ENCODE results near the gene GCLM.
"Not testable (repeated sequence)": the region's sequence is repeated elsewhere in the genome, so short reads cannot be mapped to it uniquely, and the experiment has no call there.

GCLM gene

DNA sequence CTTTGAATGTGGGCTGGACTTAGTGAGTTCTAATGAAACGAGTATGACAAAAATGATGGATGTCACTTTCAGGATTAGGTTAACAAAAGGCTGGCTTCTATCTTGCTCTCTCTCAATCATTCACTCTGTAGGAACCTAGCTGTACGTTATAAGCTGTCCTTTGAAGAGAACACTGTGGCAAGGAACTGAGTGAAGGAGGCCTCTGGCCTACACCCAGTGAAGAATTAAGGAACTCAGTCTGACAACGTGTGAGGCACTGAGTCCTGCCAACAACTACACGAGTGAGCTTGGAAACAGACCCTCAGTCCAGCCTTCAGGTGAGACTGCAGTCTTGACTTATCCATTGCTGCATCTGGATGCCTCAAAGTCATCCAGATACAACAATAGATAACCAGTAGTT is 27.0 kb downstream of the GCLM start:
- DNase-seq = no peak

DNA sequence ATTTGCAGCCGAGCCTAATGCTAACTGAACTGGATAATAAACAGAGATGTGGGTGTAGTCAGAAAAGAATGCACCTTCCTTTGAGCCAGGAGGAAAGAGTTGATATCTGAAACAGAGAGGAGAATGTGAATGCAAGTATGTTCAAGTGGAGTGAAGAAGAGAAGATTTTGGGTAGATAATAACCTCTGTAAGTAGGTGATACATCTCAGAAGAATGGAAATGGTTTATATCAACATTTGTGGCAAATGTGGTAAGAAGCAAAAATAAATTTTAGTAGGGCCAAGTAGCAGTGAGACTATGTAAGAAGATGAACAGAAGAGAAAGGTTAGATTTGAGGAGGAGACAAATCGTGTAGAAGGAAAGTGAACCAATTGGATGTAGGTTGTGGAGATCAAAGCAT is 28.5 kb downstream of the GCLM start:
- DNase-seq = no peak

DNA sequence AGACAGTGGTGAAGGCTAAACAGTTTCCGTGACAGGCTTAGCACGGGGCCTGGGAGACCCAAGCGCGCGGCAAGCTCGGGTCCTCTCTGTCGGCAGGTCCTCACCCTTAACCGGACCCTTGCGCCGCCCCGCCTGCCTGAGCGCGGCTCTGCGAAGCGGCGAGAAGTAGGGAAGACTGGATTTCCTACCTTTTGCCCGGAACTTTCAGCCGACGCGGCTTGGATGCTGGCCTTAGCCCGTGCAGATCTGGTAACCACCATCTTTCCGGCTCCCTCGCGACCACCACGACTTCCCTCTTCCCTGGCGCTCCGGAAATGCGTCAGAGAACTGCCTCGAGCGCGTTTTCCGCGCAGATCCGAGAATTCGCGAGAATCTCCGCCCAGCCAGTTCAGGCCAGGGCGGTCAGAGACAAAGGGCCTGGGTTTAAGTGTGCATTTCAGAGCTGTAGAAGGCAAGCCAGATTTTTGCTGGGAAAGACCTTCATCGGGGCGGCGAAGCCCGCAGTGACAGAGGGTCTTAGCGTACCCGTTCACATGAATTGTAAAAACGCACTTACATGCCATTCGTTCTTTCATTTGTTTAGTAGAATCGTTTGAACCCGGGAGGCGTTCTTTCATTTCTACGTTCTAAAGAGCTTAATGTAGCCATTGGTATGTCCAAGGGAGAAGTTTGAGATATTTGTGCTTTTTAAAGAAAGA is 30.2 kb downstream of the GCLM start, which contains the start of gene DNTTIP2:
Gene DNTTIP2, minus strand, starts transcription at position 318 of the 698 bp plus-strand sequence. Its CDS starts 58 bp downstream, at position 260.
- peak; percentile 91 for DNase-seq

DNA sequence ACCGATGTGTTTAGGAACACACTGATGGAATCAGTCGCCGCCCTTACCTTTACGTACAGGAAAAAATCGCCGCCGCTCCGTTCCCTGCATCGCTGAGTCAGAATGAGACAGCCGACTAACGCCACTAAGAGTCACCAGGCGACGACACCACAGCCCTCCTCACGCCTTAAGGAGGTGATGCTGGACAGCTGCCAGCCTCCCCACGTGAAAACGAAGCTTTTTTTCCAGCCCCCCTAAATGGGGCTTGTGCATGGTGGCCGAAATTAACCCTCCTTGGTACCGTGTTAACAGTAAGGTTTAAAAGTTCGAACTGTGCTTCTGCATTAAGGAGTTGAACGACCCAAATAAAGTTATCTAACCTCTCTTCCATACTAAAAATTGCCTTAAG is 30.7 kb downstream of the GCLM start:
- no peak for DNase-seq

DNA sequence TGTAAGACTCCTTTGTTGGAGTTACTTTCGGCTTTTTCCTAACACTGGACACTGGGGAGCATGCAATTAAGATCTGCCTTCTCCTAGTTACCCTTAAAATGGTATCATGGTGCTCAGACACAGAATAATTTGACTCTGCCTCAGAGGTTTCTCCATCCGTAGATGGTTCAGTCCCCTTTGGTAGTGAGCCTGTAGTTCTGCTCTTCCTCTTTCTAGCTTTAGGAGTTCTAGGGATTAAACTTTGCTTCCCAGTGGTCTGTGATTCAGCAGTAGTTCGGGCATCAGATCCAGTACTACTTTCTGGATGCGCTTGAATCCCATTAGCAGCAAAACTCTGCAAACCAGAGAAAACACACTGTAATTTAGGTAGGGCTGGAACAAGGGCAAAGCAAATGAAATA is 31.7 kb downstream of the GCLM start:
- no peak for DNase-seq

DNA sequence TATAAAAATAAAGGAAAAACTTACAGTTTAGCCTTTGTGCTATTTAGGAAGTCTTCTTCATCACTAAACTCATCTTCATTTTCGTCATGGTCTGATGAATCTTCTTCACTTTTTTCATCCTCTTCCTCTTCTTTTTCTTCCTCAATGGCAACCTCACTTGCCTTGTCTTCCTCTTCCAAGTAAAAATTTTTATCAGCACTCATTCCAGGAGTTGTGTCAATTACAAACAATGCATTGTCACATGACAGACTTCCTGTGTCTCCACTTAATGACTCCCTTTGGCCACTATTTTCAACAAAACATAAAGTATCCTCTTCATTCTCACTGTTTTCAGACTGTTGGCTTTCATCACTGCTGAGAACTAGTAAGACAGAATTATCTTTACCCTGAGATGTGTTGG is 33.0 kb downstream of the GCLM start:
- no peak for DNase-seq

DNA sequence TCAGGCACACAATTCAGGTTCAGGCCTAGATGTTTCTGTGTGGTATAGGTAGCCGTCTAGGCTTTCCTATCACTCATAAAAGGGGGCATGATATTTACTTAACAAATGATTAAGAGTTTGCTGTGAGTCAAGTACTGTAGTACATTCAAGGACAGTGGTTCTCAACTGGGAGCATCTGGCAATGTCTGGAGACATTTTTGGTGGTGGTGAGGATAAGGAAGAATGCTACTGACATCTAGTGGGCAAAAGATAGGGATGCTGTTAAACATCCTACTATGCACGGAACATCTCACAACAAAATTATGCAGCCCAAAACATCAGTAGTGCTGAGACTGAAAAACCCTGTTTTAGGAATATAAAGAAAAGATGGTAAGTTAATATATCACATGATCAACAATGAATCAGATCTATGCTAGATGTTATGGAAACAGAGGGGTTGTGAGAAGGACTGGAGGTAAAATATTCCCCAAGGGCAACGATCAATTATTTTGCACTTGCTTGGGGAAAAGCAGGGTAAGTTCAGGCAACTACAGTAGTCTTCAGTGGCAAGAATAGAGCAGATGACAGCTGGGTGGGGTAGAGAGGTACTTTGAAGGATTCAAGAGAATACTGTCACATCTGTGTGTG is 35.1 kb downstream of the GCLM start:
- DNase-seq = peak; percentile 25

DNA sequence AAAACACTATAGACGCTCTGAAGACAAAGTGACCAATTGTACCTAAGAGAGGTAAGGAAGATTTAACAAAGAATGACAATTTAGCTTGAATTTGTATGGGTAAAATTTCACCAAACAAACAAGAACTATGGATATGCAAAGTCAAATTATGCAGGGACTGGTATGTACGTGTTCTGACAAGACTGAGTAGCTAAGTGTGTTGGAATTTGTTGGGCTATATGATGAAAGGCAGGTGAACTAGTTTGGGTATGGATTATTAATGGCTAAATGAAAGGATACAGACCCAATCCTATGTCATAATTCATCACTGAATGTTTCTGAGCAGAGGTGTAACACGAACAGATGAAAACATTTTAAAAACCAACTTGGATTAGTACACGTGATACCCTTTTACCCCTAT is 37.9 kb downstream of the GCLM start:
- no peak for DNase-seq

DNA sequence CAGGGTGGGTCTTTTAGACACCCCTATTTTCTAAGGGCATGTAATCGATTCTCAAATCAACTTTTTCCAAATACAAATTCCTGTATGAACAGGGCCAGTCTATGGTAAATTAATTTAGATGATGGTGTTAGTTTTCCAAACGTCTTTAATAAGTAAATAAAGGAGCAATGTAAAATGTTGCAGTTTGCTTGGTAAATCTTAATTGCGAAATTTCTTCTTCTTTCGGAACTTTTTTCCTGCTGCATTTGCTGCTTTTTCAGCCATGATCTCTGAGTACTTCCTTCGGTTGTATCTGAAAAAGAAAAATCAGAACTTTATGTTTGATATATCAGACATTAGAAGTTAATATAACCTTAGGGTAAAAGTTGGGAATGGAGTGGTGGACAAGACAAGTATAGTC is 39.6 kb downstream of the GCLM start:
- no peak for DNase-seq

DNA sequence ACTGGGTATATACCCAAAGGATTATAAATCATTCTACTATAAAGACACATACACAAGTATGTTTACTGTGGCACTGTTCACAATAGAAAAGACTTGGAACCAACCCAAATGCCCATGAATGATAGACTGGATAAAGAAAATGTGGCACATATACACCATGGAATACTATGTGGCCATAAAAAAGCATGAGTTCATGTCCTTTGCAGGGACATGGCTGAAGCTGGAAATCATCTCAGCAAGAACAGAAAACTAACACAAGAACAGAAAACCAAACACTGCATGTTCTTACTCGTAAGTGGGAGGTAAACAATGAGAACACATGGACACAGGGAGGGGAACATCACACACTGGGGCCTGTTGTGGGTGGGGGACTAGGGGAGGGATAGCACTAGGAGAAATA is 40.7 kb downstream of the GCLM start:
- not testable (repeated sequence) for DNase-seq

DNA sequence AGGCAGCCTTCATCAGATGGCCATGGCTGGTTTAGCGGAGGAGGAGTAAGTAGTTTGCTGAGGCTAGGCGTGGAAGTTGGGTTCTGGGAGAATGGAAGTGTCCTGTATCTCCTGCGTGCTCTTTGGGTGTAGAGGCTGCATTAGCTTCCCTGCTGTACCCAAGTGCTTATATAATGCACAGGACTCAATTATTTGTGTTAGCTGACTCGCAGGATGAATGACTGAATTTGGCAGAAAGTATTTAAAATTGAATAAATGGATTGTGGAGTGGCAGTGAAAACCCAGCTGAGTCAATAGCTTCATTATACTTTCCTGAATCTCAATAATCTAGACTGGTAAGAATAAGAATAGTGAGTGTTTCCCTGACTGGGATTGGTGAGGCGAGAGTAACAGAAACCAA is 44.0 kb downstream of the GCLM start:
- DNase-seq = no peak

DNA sequence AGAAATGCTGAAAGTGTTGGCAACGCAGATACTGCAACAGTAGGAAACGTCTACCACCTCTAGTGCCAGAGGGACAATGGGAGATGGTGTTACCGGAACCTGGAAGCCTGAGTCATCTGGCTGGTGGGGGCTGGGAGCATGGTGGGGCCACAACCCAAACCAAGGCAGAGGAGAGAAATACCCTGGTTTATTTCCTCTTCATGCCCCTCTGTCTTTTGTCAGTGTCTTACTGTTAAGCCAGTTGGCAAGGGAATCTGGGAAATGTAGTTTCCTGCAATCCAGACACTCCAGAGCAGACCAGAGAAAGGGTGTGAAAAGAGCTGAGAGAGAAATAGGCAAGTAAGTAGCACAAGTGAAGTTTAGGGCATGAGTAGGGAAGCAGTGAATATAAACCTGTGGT is 45.1 kb downstream of the GCLM start:
- no peak for DNase-seq

DNA sequence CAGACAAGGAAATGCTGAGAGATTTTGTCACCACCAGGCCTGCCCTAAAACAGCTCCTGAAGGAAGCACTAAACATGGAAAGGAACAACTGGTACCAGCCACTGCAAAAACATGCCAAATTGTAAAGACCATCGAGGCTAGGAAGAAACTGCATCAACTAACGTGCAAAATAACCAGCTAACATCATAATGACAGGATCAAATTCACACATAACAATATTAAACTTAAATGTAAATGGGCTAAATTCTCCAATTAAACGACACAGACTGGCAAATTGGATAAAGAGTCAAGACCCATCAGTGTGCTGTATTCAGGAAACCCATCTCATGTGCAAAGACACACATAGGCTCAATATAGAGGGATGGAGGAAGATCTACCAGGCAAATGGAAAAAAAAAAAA is 51.6 kb downstream of the GCLM start:
- DNase-seq = not testable (repeated sequence)

DNA sequence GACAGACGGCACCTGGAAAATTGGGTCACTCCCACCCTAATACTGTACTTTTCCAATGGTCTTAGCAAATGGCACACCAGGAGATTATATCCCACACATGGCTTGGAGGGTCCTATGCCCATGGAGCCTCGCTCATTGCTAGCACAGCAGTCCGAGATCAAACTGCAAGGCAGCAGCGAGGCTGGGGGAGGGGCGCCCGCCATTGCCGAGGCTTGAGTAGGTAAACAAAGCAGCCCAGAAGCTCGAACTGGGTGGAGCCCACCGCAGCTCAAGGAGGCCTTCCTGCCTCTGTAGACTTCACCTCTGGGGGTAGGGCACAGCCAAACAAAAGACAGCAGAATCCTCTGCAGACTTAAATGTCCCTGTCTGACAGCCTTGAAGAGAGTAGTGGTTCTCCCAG is 53.2 kb downstream of the GCLM start:
- DNase-seq = not testable (repeated sequence)

DNA sequence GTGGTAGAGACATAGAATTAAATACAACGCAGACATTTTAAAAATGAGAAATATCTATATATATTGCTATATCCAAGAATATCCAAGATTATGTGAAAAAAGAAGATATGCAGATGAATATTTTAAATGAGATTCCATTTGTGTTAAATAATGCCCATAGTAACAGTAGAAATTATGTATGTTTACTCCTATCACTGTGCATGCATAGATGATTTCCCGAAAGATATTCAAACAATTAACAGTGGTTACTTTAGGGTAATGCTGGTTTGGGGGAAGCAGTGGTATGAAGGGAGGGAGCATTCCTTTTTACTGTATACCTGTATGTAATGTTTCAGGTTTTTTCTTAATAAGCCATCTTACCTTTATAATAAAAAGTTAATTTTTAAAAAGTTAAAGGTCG is 55.3 kb downstream of the GCLM start:
- DNase-seq = no peak

DNA sequence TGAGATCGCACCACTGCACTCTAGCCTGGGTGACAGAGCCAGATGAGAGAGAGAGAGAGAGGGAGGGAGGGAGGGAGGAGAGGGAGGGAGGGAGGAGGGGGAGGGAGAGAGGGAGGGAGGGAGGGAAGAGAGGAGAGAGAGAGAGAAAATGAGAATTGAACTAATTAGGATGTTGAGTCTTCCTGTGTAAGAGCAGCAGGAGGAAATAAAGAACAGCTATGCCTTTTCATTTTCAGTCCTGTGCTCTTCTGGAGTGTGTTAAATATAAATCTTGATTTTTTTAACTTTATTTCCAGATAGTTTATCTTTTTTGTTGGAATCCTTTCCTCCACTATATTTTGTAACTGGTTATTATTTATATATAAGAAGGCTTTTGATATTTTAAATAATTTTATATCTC is 57.4 kb downstream of the GCLM start:
- no peak for DNase-seq

DNA sequence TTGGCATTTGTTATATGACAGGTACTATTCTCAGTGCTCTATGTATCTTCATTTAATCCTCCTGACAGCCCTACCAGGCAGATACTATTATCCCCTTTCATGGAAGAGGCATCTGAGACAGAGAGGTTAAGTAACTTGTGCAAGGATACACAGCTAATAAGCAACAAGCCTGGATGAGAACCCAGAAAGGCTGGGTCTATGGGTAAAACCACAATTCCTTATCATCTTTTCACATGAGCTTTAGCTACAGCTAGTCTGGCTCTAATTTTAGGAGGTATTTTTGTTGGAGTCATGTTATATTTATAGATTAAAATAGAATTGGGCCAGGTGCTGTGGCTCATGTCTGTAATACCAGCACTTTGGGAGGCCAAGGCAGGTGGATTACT is 57.9 kb downstream of the GCLM start:
- DNase-seq = no peak

DNA sequence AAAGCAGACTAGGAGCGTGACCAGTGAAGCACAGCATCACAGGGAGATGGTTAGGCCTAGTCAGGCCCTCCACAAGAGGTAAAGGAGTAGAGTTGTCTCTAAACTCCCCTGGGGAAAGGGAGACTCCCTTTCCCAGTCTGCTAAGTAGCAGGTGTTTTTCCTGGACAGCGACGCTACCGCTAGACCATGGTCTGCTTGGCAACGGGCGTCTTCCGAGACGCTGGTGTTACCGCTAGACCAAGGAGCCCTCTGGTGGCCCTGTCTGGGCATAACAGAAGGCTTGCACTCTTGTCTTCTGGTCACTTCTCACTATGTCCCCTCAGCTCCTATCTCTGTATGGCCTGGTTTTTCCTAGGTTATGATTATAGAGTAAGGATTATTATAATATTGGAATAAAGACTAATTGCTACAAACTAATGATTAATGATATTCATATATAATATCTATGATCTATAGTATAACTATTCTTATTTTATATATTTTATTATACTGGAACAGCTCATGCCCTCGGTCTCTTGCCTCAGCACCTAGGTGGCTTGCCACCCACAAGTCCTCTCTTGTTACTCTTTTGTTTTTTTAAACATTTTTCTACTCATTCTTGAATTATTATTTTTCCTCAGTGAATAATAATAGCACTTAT is 58.4 kb downstream of the GCLM start:
- DNase-seq = peak; percentile 68

DNA sequence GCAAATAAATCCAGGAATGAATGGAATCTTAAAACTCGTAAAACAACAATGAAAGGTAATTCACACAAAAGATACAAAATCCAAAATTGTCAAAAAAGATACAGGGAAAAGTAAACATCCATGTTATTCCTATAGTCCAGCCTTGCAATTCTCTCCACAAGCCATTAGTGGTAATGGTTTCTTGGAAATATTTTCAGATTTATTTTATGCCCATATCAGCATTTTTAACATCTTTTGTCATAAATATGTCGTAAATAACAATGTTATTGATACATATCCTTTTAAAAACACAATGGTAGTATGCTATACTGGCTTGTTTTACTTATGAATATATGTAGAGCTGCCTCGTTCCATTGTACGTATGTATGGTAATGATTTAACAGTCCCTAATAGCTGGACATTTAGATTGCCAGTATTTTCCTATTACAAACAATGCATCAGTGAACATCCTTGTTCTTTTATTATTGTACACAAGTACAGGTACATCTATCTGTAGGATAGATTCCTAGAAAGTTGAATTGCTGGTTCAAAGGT is 60.8 kb downstream of the GCLM start:
- no peak for DNase-seq

DNA sequence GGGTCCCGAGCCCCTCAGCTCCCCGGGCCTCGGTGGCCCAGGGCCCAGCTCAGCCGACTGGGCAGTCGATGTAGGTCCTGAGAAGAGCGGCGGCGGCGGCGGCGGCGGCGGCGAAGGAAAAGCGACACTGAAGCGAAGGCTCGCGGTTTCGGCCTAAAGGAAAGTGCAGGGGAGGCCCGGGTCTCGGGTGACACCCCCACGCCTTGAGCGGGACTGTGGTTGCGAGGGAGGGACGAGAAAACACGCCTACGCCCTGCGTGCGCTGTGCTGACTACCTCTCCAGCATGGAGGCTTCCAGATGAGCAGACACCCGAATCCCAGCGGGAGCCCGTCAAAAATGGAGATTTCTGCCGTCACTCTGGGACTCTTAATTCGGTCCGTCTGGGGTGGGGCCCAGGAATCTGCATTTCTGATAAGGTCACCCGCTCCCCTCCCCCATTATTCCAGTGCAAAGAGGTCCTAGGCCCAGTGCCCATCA is 61.4 kb downstream of the GCLM start:
- peak; percentile 68 for DNase-seq

DNA sequence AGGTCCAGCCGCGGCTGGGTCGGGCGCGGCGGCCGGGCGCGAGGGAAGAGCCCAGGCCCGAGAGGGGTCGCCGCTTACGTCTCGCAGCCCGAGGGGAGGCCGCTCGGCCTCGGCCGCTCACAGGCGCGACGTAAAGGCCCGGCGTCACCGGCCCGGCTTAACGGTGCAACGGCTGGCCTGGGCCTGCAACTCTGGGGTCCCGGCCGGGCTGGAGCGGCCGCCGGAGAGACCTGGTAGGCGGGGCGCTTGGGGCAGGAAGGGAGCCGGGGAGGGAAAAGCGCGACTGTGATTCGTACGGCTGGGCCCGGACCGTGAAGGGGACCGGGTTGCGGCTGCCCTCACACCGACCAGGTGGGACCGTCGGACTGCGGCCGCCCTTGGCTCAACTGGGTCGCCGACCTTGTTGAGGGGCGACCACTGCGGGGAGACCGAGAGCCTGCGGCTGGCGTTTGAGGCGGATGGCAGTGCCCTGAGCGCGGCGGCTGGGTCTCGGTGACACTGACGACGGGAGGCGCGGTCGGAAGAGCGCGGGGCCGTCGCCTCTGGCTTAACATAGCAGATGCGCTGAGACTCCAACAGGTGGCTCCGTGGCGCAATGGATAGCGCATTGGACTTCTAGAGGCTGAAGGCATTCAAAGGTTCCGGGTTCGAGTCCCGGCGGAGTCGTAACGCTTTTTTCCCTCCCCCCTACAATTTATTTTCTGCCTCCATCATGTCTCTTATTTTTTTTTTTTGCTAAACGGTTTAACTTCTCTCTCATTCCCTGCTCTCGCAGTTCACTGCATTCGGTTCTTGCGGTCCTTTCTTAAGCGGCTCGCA is 62.0 kb downstream of the GCLM start:
- DNase-seq = peak; percentile 87

DNA sequence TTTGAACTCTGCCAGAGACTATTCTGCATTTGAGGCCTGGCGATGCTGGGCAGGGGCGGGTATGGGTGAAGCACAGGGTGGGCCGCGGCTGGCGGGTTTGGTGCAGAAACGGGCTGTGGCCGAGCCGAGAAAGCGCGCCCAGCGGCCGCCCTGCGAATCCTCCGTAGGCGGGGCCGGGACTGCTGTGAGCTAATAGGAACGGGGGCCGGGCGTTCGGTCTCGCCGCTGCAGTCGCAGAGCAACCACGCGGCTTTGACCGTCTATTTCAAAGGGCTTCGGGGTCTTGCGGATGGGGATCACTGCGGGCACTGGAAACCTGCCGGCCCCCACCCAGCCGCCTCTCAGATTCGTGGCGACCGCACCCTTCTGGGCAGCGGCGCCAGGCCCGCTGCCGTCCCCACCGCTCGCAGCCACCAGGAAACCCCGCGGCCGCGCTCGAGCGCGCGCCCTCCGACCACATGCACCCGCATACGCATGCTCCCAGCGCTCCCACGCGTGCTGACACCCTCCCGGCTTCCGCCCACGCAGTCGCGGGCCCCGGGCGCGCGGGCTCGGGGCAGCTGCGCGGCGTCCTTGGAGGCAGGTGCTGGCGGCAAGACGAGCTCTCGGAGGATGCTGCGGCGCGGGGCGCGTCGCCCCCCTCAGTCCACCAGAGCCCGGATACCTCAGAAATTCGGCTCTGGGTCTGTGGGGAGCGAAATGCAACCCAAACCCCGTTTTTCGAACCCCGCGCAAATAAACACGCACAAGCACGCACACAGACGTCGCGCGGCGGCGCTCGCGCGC is 62.8 kb downstream of the GCLM start:
- peak; percentile 79 for DNase-seq
